HG03060 (cell line): ENCODE results near the gene ENOX1.

Experiments
- ATAC-seq: cut with Tn5 transposase; IDR thresholded peaks from one replicate; pipeline ENCODE4 v1.9.1; 2021; ENCODE audit warnings: low read depth, moderate number of reproducible peaks; ENCODE audit not compliant: unreplicated experiment

Gene ENOX1

DNA sequence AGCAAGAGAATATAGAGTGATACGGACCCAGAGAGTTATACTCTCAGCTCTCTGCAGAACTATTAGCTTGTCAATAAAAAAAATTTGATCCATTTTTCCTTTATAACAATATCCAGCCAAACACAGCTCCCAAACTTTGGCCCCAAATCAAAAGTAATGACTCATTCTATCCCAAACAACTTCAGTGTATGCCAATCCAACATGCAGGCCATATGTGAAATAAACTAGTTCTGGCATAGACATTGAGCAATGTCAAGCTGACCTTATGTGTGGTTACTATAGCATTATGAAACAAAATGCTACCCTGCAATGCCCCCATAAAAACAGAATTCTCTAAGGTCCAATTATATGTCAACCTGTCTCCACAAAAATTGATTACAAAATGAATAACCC, 553.9 kb downstream of the ENOX1 start:
- ATAC-seq = no peak

DNA sequence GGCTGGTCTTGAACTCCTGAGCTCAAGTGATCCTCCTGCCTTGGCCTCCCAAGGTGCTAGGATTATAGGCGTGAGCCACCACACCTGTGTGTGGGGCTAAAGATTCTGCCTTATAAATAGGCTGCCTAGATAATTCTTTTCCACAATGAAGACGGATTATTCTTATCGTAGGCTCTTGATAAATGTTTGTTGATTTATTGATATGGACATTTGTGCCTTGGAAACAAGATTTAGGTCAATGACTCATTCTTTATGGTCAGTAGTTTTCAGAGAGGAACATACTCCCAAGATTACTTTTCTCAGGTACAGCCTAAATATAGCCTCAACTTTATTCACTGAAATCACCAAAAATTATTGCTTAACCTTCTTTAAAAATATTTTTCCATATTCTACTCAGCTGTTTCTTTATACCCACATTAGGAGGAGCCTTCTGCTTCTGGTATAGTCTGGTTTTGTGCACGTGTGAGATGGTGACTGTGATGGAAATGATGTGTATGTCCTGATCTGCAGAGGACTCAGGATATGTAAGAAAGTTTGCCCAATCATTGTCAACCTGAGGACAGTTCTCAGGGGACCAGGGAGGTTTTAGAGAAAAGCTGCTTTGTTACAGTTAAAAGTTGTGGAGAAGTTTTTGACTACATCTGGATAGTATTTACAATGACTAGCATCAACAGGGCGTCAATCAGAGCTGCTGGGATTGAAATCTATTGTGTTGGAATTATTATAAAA, 554.5 kb downstream of the ENOX1 start:
- ATAC-seq = no peak

DNA sequence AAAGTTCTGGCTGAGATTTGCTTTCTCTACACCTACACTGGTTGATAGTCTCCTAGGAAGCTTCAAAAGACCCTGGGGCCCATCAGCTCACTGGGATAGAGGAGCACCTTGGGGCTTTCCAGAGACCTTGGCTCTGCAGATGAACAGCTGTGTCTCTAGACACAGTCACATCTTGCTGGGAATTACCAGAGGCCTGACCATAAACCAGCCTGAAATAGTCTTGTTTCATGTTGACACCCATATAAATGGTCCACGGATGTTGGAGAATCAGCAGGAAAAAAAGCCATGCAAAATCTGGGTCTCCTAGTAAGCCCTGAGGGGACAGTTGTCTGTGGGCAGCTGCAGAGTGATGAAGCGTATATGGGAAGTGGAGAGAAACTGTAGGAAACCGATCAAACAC, 555.8 kb downstream of the ENOX1 start:
- no peak for ATAC-seq

DNA sequence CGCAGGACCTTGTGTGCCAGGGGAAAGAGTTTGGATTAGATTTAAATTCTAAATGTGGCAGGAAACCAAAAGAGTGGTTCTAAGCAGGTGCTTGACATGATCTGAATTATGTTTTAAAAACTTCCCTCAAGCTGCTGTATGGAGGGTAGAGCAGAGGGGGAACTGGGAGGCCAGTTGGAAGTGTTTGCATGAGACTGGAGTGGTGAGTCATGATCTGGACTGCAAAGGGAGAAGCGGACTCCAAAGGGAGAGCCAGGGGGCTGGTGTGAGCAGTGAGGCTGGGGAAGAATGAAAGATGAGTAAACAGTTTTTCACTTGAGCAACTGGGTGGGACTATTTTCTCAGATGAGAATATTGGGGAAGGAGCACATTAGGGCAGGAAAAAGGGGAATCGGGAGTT, 557.3 kb downstream of the ENOX1 start:
- ATAC-seq = no peak

- no peak for ATAC-seq
Observed at GRCh38 chr13:43227721-43228120, 559.1 kb downstream of the ENOX1 start.

DNA sequence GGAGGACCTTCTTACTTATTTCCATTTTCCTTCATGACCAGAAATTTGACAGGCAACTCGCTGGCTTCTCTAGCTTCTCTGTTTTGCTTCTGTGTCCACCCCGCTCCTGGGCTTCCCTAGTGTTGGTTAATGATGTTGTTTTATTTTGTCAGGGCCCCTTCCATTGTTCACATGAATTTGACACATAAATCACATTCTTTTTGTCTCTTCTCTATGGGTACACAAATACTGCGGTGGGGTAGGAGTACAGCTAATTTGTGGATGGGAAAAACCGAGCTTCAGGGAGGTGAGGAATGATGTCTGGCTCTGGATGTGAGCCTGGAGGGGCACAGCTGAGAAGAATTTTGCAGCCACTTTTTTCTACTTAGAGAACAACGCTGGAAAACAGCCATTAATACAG, 563.6 kb downstream of the ENOX1 start:
- ATAC-seq = no peak

GRCh38 chr13:43222086-43222485, 564.7 kb downstream of the ENOX1 start:
- no peak for ATAC-seq

GRCh38 chr13:43221611-43222010, 565.2 kb downstream of the ENOX1 start:
- ATAC-seq = no peak

GRCh38 chr13:43220873-43221595, 565.7 kb downstream of the ENOX1 start:
- no peak for ATAC-seq

GRCh38 chr13:43214124-43214523, 572.6 kb downstream of the ENOX1 start:
- no peak for ATAC-seq

GRCh38 chr13:43206838-43207237, 579.9 kb downstream of the ENOX1 start:
- no peak for ATAC-seq

DNA sequence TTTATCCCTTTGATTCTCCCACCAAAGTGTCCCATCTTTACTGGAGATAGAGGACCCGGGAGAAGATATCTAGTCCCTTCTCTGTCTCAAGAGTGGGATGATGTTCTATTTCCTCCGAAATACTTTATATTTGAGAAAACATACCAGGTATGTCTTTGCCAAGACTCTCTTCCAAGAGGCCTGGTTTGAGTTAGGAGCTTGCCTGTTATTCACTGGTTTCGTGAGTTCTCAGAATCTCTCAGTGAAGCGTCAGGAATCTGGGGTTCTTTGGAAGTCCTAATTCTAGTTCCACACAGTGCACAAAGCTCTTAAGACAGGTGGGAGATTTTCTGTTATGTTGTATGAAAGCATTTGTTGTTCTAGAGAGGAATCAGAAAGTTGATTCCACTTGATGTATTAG, 581.4 kb downstream of the ENOX1 start:
- no peak for ATAC-seq

- ATAC-seq = no peak
Observed at GRCh38 chr13:43204591-43204990, 582.2 kb downstream of the ENOX1 start.

DNA sequence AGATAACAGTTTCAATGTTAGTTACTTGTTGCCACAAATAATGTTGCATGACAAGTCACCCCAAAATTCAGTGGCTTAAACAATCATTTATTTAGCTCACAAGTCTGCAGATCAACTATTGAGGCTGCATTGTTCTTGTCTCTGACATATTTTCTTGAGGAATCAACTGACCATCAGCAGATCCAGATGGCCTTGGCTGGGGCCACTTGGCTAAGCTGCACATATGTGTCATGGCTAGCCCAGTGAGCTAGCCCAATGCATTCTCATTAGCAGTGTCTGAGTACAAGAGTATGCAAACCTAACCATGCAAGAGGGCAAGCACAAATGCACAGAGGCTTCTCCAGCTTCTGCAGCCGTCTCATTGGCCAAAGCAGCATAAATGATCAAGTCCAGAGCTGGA, 583.0 kb downstream of the ENOX1 start:
- no peak for ATAC-seq

DNA sequence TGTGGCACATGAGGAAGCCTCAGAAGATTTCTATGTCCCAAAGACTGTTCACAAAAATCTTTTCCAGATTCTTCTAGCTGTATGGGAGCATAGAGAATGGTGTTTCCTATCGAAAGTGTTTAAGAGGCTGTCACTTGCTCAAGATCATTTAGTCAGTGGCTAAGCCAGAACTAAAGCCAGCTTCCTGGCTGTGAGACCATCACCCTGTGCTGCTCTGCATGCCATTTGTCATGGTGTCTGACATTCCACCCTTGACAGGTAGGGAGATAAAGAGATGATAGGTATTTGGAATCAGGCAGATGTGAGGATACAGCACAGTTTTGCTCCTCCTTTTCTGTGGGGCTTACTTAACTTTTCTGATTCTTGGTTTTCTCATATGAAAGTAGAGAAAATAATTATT, 586.0 kb downstream of the ENOX1 start:
- no peak for ATAC-seq

- no peak for ATAC-seq
Observed at GRCh38 chr13:43200307-43200706, 586.5 kb downstream of the ENOX1 start.

- no peak for ATAC-seq
Observed at GRCh38 chr13:43196750-43197370, 589.9 kb downstream of the ENOX1 start.

DNA sequence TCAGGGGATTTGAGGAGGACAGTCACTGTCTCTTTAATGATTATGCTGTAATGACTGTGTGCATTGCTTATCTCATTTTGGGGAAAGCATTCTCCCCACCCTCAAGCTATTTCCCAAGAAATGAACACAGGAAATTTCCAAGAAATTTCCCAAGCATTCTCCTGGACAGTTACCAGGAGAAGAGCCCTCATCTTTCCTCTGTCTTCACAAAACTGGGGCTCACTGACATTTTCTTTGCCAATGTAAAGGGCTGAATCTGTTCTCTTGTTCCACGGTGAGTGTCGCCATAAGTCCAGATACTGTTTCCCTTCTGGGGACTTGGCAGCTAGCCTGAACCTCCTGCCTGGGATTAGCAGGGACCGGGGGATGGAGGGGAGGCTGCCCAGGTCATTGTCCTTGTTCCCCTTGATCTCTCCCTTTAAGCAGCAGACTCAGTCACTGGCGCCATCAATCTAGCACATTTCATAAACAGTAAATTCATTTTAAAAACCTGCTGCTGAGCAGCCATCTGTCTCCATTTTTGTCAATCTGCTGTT, 590.6 kb downstream of the ENOX1 start:
- ATAC-seq = no peak

GRCh38 chr13:43195551-43195950, 591.2 kb downstream of the ENOX1 start:
- no peak for ATAC-seq

- no peak for ATAC-seq
Observed at GRCh38 chr13:43195112-43195511, 591.7 kb downstream of the ENOX1 start.

DNA sequence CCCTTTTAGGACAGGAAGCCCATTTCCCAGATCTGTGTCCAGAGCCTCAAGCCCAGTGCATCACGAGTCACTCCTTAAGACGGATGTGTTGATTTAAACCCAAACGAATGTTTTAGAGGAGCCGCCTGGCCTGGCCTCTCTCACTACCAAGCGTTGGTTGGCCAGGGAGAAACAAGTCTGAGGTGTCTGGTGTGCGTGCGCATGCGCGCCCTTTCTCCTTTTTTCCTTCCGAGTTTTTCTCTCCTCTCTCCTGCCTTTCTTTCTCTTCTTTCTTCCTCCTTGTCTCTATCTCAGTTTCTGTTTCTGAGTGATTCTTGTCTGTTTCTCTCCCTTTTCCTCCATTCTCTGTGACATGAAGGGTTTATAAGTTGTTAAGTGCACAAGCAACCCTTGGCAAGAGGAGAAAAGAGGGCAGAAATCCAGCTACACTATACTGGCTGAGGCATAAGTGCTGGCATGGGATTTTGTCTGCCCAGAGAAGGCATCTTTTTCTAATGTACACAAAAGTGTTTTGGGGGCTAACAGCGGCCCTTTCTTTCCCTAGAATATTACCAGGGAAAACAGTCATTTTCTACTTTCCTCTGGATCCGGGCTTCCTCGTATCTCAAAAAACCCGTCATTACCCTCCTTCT, 592.9 kb downstream of the ENOX1 start:
- ATAC-seq = no peak
